ENCODE data around the gene ISM2. TPM values are rescaled to one million over a fixed set of nuclear protein-coding genes. Genes with fewer than 3 reads are reported as not detected.

ISM2 gene
- total RNA-seq, 1 donor, result under 0.01 TPM

- H3K4me3 ChIP-seq (ENCODE audit: low read depth, low read length), result no peak overlapping the region
- TF ChIP-seq CTCF (IDR thresholded peaks at IDR 0.05; ENCODE audit: insufficient read depth, low read depth, low read length), result no peak
- DNase-seq (ENCODE audit: low read depth), result no peak
Measured at GRCh38 chr14:77495334-77495733, 3.3 kb downstream of the ISM2 start.

DNA sequence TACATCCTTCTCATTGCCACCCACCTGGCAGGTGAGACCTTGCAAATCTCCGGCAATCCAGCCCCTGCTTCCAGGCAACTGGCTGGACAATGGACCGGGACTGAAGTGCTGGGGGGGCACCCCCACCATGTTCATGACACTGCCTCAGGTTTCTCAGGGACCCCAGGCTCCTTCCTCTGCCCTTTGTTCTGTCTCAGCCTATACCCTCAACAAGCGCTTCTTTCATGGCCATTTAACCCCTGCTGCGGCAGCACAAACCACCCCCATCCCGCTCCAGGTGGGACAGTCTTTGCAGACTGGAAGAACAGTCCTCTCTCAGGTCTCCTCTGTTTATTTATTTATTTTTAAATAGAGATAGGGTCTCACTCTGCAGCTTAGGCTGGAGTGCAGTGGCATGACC, 7.6 kb downstream of the ISM2 start:
- H3K4me3 ChIP-seq (ENCODE audit: low read depth, low read length), result no peak overlapping the region
- no peak for TF ChIP-seq CTCF (IDR thresholded peaks at IDR 0.05; ENCODE audit: insufficient read depth, low read depth, low read length)
- DNase-seq (ENCODE audit: low read depth), result no peak

DNA sequence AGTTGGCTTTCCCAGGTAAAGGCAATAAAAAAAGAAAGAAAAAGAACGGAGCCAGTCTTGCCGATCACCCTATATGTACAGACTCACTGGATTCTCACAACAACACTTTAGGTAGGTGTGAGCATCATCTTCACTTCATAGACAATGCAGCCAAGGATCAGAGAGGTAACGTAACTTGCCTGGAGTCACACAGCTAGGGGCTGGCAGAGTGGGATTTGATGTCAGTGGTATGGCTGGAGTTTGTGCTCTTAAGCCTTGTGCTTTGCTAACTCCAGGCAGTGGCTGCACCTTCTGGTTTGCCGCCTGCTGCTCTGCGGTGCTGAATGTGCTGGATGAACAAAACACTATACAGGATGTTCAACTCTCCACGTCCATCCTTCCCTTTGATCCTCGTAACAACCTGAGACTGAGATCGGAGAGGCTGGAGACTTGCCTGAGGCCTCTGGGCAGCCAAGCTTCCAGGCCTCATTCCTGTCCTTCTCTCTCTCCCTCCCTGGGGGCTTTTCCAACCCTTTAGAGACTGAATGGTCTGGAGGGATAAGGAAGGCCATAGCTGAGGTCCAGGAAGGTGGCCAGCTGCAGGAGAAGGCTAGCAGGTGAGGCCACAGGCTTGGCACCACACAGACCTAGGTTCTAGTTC, 8.1 kb downstream of the ISM2 start:
- DNase-seq (ENCODE audit: low read depth), result no peak
- TF ChIP-seq CTCF (IDR thresholded peaks at IDR 0.05; ENCODE audit: insufficient read depth, low read depth, low read length), result no peak
- no peak overlapping the region for H3K4me3 ChIP-seq (ENCODE audit: low read depth, low read length)

- no peak for TF ChIP-seq CTCF (IDR thresholded peaks at IDR 0.05; ENCODE audit: insufficient read depth, low read depth, low read length)
- DNase-seq (ENCODE audit: low read depth), result no peak
- H3K4me3 ChIP-seq (ENCODE audit: low read depth, low read length), result no peak overlapping the region
Measured at GRCh38 chr14:77489041-77489440, 9.6 kb downstream of the ISM2 start.

DNA sequence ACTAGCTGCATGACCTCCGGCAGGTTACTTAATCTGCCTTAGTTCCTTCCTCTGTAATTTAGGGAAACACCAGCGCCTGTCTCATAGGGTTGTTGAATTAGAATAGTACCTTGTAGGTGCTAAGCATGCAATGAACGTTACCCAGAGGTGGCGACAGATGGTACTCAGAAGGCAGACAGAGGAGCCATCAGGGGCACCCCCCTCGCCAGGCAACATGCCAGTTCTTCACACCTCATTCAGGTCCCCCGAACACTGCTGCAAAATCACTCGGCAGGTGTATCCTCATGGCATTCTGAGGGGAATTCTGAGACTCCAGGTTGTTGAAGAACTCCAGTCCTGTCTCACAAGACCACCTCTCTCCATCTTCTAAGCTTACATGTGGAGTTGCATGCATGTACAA, 10.1 kb downstream of the ISM2 start:
- no peak overlapping the region for H3K4me3 ChIP-seq (ENCODE audit: low read depth, low read length)
- no peak for TF ChIP-seq CTCF (IDR thresholded peaks at IDR 0.05; ENCODE audit: insufficient read depth, low read depth, low read length)
- no peak for DNase-seq (ENCODE audit: low read depth)

GRCh38 chr14:77485901-77486678, 12.5 kb downstream of the ISM2 start:
- no peak overlapping the region for H3K4me3 ChIP-seq (ENCODE audit: low read depth, low read length)
- TF ChIP-seq CTCF (IDR thresholded peaks at IDR 0.05; ENCODE audit: insufficient read depth, low read depth, low read length), result no peak
- no peak for DNase-seq (ENCODE audit: low read depth)
